Stimulated activated CD4-positive, alpha-beta T cell treated with anti-CD3 and anti-CD28 coated beads, Interleukin-15, amount 100 ng/mL, for 24 hours (primary cell): Measurements from ENCODE around the gene TMEM127.

Source experiments
- DNase-seq: peaks from one replicate; pipeline ENCODE4 v3.0.0-alpha.2; 2020

The TMEM127 gene

DNA sequence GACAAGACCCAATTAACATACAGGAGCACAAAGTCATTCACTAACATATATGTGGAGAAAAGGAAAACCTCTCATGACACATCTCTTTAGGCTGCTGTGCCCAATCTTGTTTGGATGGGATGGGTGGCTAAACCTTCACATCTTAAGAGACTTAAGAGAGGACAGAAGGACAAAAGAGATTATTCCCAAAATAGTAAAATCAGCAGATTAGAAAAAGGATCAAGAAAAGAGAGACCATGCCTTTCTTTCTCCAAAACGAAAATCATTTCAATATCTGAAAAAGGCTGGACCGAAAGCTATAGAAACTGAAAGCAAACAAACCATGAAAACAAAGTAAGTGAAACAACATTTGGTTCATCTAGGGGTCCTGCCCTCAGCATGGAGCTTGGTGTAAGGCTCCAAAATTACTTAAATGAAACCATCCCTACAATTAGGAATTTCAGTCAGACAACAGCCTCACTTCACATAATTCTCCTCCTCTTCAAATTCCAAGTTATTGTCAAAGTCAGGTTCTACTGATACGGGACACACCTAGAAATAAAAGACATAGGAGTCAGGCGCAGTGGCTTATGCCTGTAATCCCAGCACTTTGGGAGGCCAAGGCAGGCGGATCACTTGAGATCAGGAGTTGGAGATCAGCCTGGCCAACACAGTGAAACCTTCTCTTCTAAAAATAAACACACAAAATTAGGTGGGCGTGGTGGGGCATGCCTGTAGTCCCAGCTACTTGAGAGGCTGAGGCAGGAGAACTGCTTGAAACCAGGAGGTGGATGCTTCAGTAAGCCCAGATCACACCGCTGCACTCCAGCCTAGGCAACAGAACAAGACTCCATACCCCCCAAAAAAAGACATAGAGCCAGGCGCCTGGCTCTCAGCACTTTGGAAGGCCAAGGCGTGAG is 62.4 kb downstream of the TMEM127 start:
- DNase-seq: no peak

DNA sequence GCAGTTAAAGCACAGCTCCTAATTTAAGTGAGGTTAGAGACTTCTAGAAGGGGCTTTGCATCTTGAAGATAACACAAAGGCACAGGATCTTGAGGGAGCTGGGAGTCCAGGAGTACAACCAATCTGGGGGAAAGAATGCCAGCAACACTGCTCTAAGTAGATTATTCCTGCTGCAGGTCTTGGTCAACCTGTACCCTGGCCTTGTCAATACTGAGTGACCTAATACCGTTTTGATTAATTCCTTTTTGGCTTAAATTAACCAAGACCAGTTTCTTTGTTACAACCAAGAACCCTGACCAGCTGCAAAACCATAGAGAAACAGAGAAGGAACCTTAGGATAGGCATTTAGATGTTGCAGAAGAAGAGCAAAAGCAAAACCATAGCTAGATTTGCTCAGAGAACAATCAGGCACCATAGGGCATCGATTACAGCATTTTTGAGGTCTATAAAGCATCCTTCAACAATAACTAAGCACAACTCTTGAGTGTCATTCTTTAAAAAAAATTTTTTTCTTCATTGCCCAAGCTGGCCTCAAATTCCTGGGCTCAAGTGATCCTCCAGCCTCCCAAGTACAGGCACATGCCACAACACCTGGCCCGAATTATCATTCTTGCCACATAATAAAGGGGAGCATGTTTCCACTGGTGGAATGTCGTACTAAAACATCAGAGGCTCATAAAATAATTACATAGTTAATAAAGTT is 63.5 kb downstream of the TMEM127 start:
- no peak for DNase-seq

DNA sequence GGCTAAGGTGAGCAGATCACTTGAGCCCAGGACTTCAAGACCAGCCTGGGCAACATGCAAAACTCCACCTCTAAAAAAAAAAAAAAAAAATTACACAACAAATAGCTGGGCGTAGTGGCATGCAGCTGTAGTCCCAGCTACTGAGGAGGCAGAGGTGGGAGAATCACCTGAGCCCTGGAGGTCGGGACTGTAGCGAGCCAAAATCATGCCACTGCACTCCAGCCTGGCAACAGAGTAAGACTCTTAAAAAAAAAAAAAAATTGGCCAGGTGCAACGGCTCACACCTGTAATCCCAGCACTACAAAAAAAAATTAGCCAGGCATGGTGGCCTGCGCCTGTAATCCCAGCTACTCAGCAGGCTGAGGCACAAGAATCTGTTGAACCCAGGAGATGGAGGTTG is 64.5 kb downstream of the TMEM127 start:
- DNase-seq: no peak

DNA sequence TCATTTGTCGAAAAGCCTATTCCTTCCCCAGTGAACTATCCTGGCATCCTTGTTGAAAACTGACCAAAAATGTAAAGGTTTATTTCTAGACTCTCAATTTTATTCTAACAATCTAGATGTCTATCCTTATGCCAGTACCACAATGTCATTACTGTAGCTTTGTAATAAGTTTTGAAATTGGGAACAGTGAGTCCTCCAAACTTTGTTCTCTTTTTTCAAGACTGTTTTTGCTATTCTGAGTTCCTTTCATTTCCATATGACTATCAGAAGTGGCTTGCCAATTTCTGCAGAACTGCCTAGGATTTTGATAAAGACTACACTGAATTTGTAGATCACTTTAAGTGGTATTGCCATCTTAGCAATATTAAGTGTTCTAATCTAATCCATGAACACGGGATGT is 66.9 kb downstream of the TMEM127 start:
- DNase-seq: no peak
